Pancreas (tissue), 10 donors: ENCODE measurements around the gene NELFB. TPM values are rescaled to one million over a fixed set of nuclear protein-coding genes. Genes with fewer than 3 reads are reported as not detected.

ENCODE experiments used
- ATAC-seq, 4 donors: fragments of 200-7000 bp; cut with Tn5 transposase; one replicate each; pipeline versions ENCODE4 v1.8.0 to v1.9.1; 2020; ENCODE audit warnings: mild to moderate bottlenecking in 4 of 4, moderate library complexity in 4 of 4
- DNase-seq, 6 donors: peaks; one replicate each; pipeline ENCODE4 v3.0.0-alpha.2; 2020
- FAIRE-seq: peaks from 2 replicates; lab custom pipeline; 2012; peaks lifted over from hg19 to GRCh38; lab: Jason Lieb, UNC
- H3K27ac ChIP-seq, 4 donors: fragments of 200-600 bp; sonication (generic); 1 replicate in 3 of 4; 2 replicates in 1 of 4; pipeline versions ENCODE4 v1.5.0 to v1.8.0; 2020
- H3K27me3 ChIP-seq, 4 donors: fragments of 200-600 bp; one replicate each; pipeline ENCODE4 v1.8.0; 2021
- H3K36me3 ChIP-seq, 3 donors: fragments of 200-600 bp; sonication (generic) in 1 of 3; one replicate each; pipeline versions ENCODE4 v1.5.0 to v1.8.0; 2020 to 2021
- H3K4me1 ChIP-seq, 3 donors: fragments of 200-600 bp; one replicate each; pipeline ENCODE4 v1.8.0; 2021
- H3K4me3 ChIP-seq, 4 donors: fragments of 200-600 bp; sonication (generic) in 2 of 4; one replicate each; pipeline versions ENCODE4 v1.5.0 to v1.8.0; 2020 to 2021
- H3K9me3 ChIP-seq, 4 donors: fragments of 200-600 bp; one replicate each; pipeline ENCODE4 v1.8.0; 2021
- WGBS, 2 donors: extraction: QIAGEN DNeasy Blood & Tissue Kit; methylation state at CpG; one replicate each; pipeline ENCODE4 v1.1.7; 2013; 5-methylcytosine and 5-hydroxymethylcytosine counted together
- intact Hi-C, 3 donors: fragments of 100-400 bp; cut with DNase I; formaldehyde crosslinking; loops; one replicate each; pipeline versions ENCODE4 v1.11.1 to v1.14.2; 2022
- polyA plus RNA-seq, 2 donors: library from polyadenylated mRNA; stranded (reverse); fragments of 200-250 nt; gene quantifications; one replicate each; pipeline ENCODE4 v1.2.3, GENCODE V29; 2013
- total RNA-seq, 6 donors: library from RNA; stranded (reverse); fragmentation: NEBNext Ultra II Directional in 4 of 6; extraction: Animal tissue kit (Norgen Biotek cat#: 25700) in 4 of 6; gene quantifications; one replicate each; pipeline versions ENCODE4 v1.2.1 to v1.2.4, GENCODE V29; 2021 to 2023
- TF ChIP-seq, protein P1 (sequence below), 4 donors: fragments of 200-600 bp; sonication (generic) in 3 of 4; IDR thresholded peaks; one replicate each; pipeline versions ENCODE4 v1.5.0 to v1.8.0; 2021; ENCODE audit warnings: antibody characterized with exemption in 4 of 4
- donor health status: healthy with polysubstance abuse.
- donor health status: DM: no; HTN: no; CAD: no; lungs with moderate emphysema.
- donor health status: DM: no; HTN: no; CAD: no.
- donor health status: control.
- donor health status: control.
- donor health status: Bipolar disorder and iron deficiency.
- donor health status: DM: yes; HTN: yes; CAD: no.
- donor health status: DM: no; HTN: no; CAD: no.
- donor health status: DM: no; HTN: no; CAD: no.
- donor health status: DM: yes; HTN: yes; CAD: no.

The NELFB gene
- total and polyA plus RNA-seq, 8 donors = 22.3 to 34.2 (median 29.5) TPM

DNA sequence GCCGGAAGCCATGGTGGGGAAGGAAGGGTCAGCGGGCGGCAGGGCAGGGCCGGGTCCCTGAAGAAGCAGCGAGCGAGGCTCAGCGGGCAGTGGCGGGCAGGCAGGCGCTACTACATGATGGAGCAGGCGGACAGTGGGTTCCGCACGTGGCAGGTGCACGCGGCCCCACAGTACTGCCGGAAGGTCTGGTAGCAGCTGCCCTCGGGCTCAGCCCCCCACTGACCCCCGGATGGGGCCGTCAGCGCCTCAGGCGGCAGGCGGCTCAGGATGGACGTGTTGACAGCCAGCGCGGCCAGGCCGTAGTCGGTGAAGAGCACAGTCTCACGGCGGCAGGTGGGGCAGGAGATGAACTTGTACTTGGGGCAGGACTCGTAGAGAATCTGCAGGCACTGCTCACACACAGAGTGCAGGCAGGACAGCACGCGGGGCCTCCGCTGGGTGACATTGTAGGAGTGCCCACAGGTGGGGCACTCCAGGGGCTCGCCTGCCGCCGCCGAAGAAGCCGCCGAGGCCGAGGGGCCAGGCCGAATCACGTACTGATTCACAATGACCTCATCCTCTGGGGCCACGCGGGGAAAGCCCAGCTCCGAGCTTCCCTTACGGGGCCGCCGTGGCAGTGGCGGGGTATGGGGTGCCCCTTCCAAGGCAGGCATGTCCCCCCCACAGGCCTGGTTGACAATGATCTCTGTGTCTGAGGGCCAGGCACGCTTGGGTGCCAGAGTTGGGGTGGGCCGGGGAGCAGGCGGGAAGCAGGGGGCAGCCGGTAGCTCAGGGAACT is 34.6 kb upstream of the NELFB start:
- 93% methylated on average over 51 to 52 of the region's 52 CpGs for WGBS, 2 donors
- H3K9me3 ChIP-seq = no peaks in the 10 kb centered on the region
- no peak overlapping the region for H3K4me3 ChIP-seq
- DNase-seq = peak in 1 of 6 donors; percentile 54
- FAIRE-seq = no peak
- peaks cover 6 to 12% (median 7%) of the 10 kb centered on the region in 3 donors for H3K4me1 ChIP-seq
- H3K27ac ChIP-seq = no peak overlapping the region
- H3K36me3 ChIP-seq = no peaks in the 10 kb centered on the region
- H3K27me3 ChIP-seq = no peaks in the 10 kb centered on the region
- intact Hi-C loops = no loop called here
- TF ChIP-seq, protein P1, sequence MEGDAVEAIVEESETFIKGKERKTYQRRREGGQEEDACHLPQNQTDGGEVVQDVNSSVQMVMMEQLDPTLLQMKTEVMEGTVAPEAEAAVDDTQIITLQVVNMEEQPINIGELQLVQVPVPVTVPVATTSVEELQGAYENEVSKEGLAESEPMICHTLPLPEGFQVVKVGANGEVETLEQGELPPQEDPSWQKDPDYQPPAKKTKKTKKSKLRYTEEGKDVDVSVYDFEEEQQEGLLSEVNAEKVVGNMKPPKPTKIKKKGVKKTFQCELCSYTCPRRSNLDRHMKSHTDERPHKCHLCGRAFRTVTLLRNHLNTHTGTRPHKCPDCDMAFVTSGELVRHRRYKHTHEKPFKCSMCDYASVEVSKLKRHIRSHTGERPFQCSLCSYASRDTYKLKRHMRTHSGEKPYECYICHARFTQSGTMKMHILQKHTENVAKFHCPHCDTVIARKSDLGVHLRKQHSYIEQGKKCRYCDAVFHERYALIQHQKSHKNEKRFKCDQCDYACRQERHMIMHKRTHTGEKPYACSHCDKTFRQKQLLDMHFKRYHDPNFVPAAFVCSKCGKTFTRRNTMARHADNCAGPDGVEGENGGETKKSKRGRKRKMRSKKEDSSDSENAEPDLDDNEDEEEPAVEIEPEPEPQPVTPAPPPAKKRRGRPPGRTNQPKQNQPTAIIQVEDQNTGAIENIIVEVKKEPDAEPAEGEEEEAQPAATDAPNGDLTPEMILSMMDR (IDR thresholded peaks at IDR 0.05) = no peak
- ATAC-seq = no peak

DNA sequence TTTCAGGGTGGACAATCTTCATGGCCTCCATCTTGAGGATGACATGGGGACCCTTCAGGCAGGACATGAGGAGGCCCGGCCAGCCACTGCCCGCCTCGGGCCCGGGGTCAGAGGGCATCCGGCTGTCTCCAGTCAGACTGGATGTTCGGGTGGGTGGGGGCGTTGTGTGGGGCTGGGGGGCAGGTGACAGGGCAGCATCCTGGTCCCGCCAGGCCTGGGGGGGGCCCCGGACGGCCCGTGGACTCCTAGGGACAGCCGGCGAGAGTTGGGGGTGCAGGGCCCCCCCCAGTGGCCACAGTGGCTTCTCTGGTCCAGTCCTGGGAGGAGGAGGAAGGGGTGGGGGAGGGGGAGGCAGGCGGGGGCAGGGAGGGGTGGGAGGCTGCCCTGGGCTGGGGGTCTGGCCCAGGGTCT is 34.0 kb upstream of the NELFB start:
- ATAC-seq = no peak

DNA sequence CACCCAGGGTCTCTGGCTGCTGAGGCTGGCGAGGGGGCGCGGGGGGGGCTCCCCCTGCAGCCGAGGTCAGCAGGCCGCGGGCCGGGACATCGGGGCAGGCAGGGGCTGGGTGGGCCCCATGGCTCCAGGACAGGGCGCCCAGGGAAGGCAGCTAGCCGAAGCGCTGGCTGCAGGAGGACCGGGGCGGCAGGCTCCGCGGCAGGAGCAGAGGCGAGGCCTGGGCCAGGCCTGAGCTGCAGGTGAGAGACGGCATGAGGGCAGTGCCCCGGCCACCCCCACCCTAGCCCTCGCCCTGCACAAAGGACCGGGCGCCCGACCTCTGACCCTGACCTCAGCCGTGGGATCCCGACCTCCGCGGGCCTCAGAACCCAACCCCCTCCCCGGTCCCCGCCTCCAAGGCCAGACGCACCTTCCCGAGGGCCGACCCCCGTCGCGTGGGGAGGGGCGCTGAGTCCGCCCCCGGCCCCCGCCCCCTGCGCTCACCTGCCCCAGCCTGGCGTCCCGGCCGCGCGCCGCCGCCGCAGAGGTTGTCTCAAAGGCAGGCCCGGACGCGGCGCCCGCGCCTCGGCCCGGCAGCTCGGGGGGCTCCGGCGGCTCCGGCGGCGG is 33.5 kb upstream of the NELFB start:
- H3K36me3 ChIP-seq = no peaks in the 10 kb centered on the region
- ATAC-seq = no peak
- H3K27me3 ChIP-seq = no peaks in the 10 kb centered on the region
- peak in 4 of 6 donors; percentile 43 to 71 (median 48) for DNase-seq
- H3K27ac ChIP-seq = peak overlapping the region in 2 of 4 donors; percentile 8 to 19
- H3K4me3 ChIP-seq = peak overlapping the region in 3 of 4 donors; percentile 18 to 48 (median 48)
- intact Hi-C loops = no loop called here
- H3K4me1 ChIP-seq = peaks cover 6 to 12% (median 7%) of the 10 kb centered on the region in 3 donors
- FAIRE-seq = no peak
- TF ChIP-seq, protein P1 (IDR thresholded peaks at IDR 0.05) = no peak
- H3K9me3 ChIP-seq = no peaks in the 10 kb centered on the region
- 5 to 9% methylated on average over 31 to 61 of the region's 61 CpGs for WGBS, 2 donors

More for the DNA sequence above, 34.0 kb upstream of the NELFB start:
- Histone ChIP-seq H3K4me1 (peaks cover 6 to 12% (median 7%) of the 10 kb centered on the region in 3 donors), H3K36me3 (no peaks in the 10 kb centered on the region), H3K4me3 (peak overlapping the region in 2 of 4 donors; percentile 48), H3K27me3 (no peaks in the 10 kb centered on the region), H3K9me3 (no peaks in the 10 kb centered on the region), H3K27ac (no peak overlapping the region)
- DNase-seq (peak in 1 of 6 donors; percentile 31), FAIRE-seq (no peak)
- TF ChIP-seq, protein P1 (IDR thresholded peaks at IDR 0.05) = no peak
- 84% methylated on average over 14 of the region's 14 CpGs for WGBS, 2 donors
- intact Hi-C loops = no loop called here

DNA sequence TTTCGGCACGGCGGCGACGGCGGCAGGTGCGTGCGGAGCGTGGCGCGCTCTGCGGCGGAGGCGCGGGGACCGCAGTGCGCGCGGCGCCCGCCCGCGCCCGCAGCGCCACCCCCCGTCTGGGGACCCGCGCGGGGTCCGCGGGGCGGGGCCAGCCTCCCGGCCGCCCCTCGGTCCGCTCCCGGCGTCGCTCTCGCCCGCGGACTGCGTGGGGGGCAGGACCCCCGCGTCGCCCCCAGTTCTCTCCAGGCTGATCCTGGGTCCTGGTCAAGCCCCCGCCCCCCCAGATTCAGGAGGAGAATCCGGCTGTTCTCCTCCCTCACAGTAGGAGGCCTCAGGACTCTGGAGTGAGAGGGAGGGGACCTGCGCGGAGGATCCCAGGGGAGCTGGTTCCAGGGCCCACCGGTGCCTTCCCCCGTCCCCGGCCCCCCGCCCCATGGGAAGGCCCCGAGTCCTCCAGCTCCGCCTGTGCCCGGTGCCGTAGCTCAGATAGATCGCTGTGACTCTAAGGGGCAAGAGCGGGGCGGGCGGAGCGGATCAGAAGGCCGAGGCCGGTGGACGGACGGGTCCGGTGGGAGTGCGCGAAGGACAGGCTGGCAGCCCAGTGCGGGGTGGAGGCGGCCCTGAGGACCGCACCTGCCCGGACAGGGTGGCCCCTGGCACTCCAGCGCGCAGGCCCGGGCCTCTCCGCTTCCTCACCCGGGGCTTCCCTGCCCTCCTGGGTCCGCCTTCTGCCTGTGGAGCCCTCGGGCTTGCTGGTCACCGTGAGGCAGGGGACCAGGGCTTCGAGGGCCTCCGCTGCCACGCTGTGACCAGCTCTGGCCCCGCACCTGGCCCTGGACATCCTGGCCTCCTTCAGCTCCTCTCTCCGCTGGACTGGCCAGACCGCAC is 32.7 kb upstream of the NELFB start, which contains the start of gene RNF208:
TSS of gene RNF208 (minus strand) at position 51 of the 888 bp plus-strand sequence. CDS start 1,028 bp downstream, outside the sequence.
- peak within 1 kb of the TSS; percentile 73 to 90 (median 82) for H3K27ac ChIP-seq
- 5 to 7% methylated on average over 47 to 88 of the region's 88 CpGs for WGBS, 2 donors

More for the DNA sequence above, 32.7 kb upstream of the NELFB start, which contains the start of gene RNF208:
- peak in 3 of 4 donors; percentile 1 to 7 (median 2) for ATAC-seq
- peak within 1 kb of the TSS; percentile 18 to 88 (median 38) for H3K4me3 ChIP-seq
- intact Hi-C loops = no loop called here
- H3K9me3 ChIP-seq = no peaks in the 10 kb centered on the region
- TF ChIP-seq, protein P1 (IDR thresholded peaks at IDR 0.05) = no peak
- no peaks in the 10 kb centered on the region for H3K36me3 ChIP-seq
- H3K4me1 ChIP-seq = peaks cover 11 to 20% (median 15%) of the 10 kb centered on the region in 3 donors
- H3K27me3 ChIP-seq = no peaks in the 10 kb centered on the region
- peak in 4 of 6 donors; percentile 33 to 68 (median 44) for DNase-seq
- no peak for FAIRE-seq
